HEK293 (cell line): ENCODE measurements around the gene CALML3.

Experiments used
- CTCF ChIA-PET: fragments of 350-600 bp; formaldehyde crosslinking; extraction: SDS; loops from one replicate; lab custom pipeline; 2021; ENCODE audit warnings: antibody characterized with exemption; lab: Yijun Ruan, JAX
- POLR2A ChIA-PET: fragments of 300-600 bp; formaldehyde crosslinking; extraction: SDS; loops from one replicate; lab custom pipeline; 2020; ENCODE audit warnings: antibody characterized with exemption, inconsistent platforms; lab: Yijun Ruan, JAX
- H3K27ac ChIP-seq: fragments of 200-500 bp; sonication (Bioruptor generic); 2 replicates; pipeline ENCODE4 v1.5.1; 2014; ENCODE audit warnings: low read depth, low read length, control low read depth, inconsistent platforms; ENCODE audit errors: extremely low read depth
- H3K36me3 ChIP-seq, 2 experiments: fragments of 200-500 bp in 1 of 2; sonication (Bioruptor generic) in 1 of 2; 1 replicate in 1 of 2; 2 replicates in 1 of 2; pipeline ENCODE4 v1.5.1; 2014 to 2017; ENCODE audit warnings: inconsistent platforms in 2 of 2, low read length in 2 of 2; ENCODE audit not compliant: control insufficient read depth in 2 of 2, insufficient read depth in 1 of 2
- H3K4me1 ChIP-seq: fragments of 200-500 bp; sonication (Bioruptor generic); 2 replicates; pipeline ENCODE4 v1.5.1; 2014; ENCODE audit warnings: mild to moderate bottlenecking, low read length, inconsistent platforms; ENCODE audit not compliant: control insufficient read depth, insufficient read depth
- H3K4me3 ChIP-seq: 2 replicates; pipeline ENCODE4 v1.5.1; 2011; ENCODE audit warnings: low read depth, mild to moderate bottlenecking, control low read depth, low read length, moderate library complexity
- H3K9me3 ChIP-seq: fragments of 200-500 bp; sonication (Bioruptor generic); 2 replicates; pipeline ENCODE4 v1.5.1; 2014; ENCODE audit warnings: low read depth, low read length, inconsistent platforms; ENCODE audit not compliant: control insufficient read depth, insufficient read depth
- GLIS2 ChIP-seq: fragments of 450-650 bp; formaldehyde crosslinking; IDR thresholded peaks from 2 replicates; pipeline ENCODE4 v1.5.1; 2016; ENCODE audit warnings: missing biosample characterization, missing genetic modification characterization
- KLF9 ChIP-seq: fragments of 450-650 bp; formaldehyde crosslinking; IDR thresholded peaks from 2 replicates; pipeline ENCODE4 v1.5.1; 2016; ENCODE audit warnings: missing biosample characterization, missing genetic modification characterization, low read depth
- MYNN ChIP-seq: fragments of 450-650 bp; formaldehyde crosslinking; IDR thresholded peaks from 2 replicates; pipeline ENCODE4 v1.5.1; 2016; ENCODE audit warnings: missing biosample characterization, missing genetic modification characterization, borderline replicate concordance
- SP2 ChIP-seq: fragments of 450-650 bp; formaldehyde crosslinking; IDR thresholded peaks from 2 replicates; pipeline ENCODE4 v1.5.1; 2016; ENCODE audit warnings: missing biosample characterization, missing genetic modification characterization
- TRIM28 ChIP-seq: IDR thresholded peaks from 2 replicates; pipeline ENCODE4 v1.6.1; 2011; ENCODE audit warnings: low read length, control low read depth, borderline replicate concordance
- ZBTB1 ChIP-seq: fragments of 450-650 bp; formaldehyde crosslinking; IDR thresholded peaks from 2 replicates; pipeline ENCODE4 v1.5.1; 2016; ENCODE audit warnings: missing biosample characterization, missing genetic modification characterization
- ZBTB17 ChIP-seq: fragments of 450-650 bp; formaldehyde crosslinking; IDR thresholded peaks from 2 replicates; pipeline ENCODE4 v1.5.1; 2016; ENCODE audit warnings: missing biosample characterization, missing genetic modification characterization
- ZBTB48 ChIP-seq: fragments of 450-650 bp; formaldehyde crosslinking; IDR thresholded peaks from 2 replicates; pipeline ENCODE4 v1.5.1; 2016; ENCODE audit warnings: missing biosample characterization, missing genetic modification characterization
- ZIC2 ChIP-seq: fragments of 450-650 bp; formaldehyde crosslinking; IDR thresholded peaks from 2 replicates; pipeline ENCODE4 v1.5.1; 2016; ENCODE audit warnings: missing biosample characterization, missing genetic modification characterization
- ZNF292 ChIP-seq: fragments of 450-650 bp; formaldehyde crosslinking; IDR thresholded peaks from 2 replicates; pipeline ENCODE4 v1.5.1; 2016; ENCODE audit warnings: low read depth, missing biosample characterization, missing genetic modification characterization, borderline replicate concordance
- ZNF529 ChIP-seq: fragments of 450-650 bp; formaldehyde crosslinking; IDR thresholded peaks from 2 replicates; pipeline ENCODE4 v1.5.1; 2017; ENCODE audit warnings: missing genetic modification characterization, missing biosample characterization; ENCODE audit not compliant: insufficient replicate concordance
- ZNF560 ChIP-seq: fragments of 450-650 bp; formaldehyde crosslinking; IDR thresholded peaks from 2 replicates; pipeline ENCODE4 v1.5.1; 2017; ENCODE audit warnings: missing biosample characterization, missing genetic modification characterization, borderline replicate concordance
- ZNF596 ChIP-seq: fragments of 450-650 bp; IDR thresholded peaks from 2 replicates; pipeline ENCODE4 v1.5.0; 2018; ENCODE audit warnings: missing biosample characterization, mild to moderate bottlenecking, missing genetic modification characterization, moderate library complexity
- ZNF623 ChIP-seq: fragments of 450-650 bp; formaldehyde crosslinking; IDR thresholded peaks from 2 replicates; pipeline ENCODE4 v1.5.1; 2016; ENCODE audit warnings: missing biosample characterization, missing genetic modification characterization
- ZNF664 ChIP-seq: fragments of 450-650 bp; formaldehyde crosslinking; IDR thresholded peaks from 2 replicates; pipeline ENCODE4 v1.5.1; 2016; ENCODE audit warnings: missing biosample characterization, missing genetic modification characterization
- ZNF768 ChIP-seq: fragments of 450-650 bp; formaldehyde crosslinking; IDR thresholded peaks from 2 replicates; pipeline ENCODE4 v1.5.1; 2018; ENCODE audit warnings: missing biosample characterization, mild to moderate bottlenecking, missing genetic modification characterization
- ZNF785 ChIP-seq: fragments of 450-650 bp; formaldehyde crosslinking; IDR thresholded peaks from 2 replicates; pipeline ENCODE4 v1.5.1; 2016; ENCODE audit warnings: missing biosample characterization, missing genetic modification characterization
- ZNF843 ChIP-seq: fragments of 450-650 bp; formaldehyde crosslinking; IDR thresholded peaks from 2 replicates; pipeline ENCODE4 v1.5.1; 2016; ENCODE audit warnings: missing biosample characterization, missing genetic modification characterization
- TF ChIP-seq, protein P1 (sequence below): fragments of 450-650 bp; formaldehyde crosslinking; IDR thresholded peaks from 2 replicates; pipeline ENCODE4 v1.5.1; 2017; ENCODE audit warnings: missing biosample characterization, missing genetic modification characterization
- TF ChIP-seq, protein P2 (sequence below): fragments of 450-650 bp; formaldehyde crosslinking; IDR thresholded peaks from 2 replicates; pipeline ENCODE4 v1.5.1; 2016; ENCODE audit warnings: missing biosample characterization, missing genetic modification characterization, low read depth

The CALML3 gene

DNA sequence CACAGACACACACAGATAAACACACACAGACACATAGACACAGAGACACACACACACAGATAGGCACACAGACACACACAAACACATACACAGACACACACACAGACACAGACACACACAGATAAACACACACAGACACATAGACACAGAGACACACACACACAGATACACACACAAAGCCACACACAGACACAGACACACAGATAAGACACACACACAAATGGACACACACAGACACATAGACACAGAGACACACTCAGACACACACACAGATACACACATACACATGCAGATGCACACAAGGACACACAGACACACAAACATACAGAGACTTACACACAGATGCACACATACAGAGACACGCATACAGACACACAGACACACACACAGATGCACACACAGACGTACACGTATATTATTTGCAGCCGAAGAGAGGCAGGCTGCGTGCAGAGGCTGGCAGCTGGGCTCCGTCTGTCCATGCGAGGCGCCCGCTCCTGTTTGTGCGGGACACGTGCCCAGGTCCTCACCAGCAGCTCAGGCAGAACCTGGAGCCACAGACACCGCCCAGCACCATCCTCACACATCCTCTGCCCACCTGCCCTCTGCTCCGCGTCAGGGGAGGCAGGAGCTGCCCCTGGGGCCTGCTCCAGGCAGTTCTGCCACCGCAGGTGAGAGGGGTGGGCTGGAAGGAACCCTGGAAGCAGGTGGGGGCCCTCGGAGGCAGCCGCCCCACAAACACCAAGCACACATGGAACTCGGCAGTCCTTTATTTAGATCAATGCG is 26.6 kb upstream of the CALML3 start:
- no peaks in the 10 kb centered on the region for H3K9me3 ChIP-seq
- POLR2A ChIA-PET, result no interaction called here
- no peak overlapping the region for H3K27ac ChIP-seq
- TF ChIP-seq SP2 (tag by site-specific recombination), result no peak
- no peak for TF ChIP-seq ZBTB1
- TF ChIP-seq KLF9 (tag by site-specific recombination), result 0 out of 2 replicates have a peak, but pooled peaks have one; percentile 26
- no peak for TF ChIP-seq ZNF768 (tag by site-specific recombination)
- TF ChIP-seq, protein P1, sequence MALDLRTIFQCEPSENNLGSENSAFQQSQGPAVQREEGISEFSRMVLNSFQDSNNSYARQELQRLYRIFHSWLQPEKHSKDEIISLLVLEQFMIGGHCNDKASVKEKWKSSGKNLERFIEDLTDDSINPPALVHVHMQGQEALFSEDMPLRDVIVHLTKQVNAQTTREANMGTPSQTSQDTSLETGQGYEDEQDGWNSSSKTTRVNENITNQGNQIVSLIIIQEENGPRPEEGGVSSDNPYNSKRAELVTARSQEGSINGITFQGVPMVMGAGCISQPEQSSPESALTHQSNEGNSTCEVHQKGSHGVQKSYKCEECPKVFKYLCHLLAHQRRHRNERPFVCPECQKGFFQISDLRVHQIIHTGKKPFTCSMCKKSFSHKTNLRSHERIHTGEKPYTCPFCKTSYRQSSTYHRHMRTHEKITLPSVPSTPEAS, result peak; percentile 73
- TF ChIP-seq ZNF785, result no peak
- TF ChIP-seq, all 188 proteins: peak for 2
- Histone ChIP-seq H3K4me1 (no peaks in the 10 kb centered on the region), H3K4me3 (no peak overlapping the region), H3K36me3 (no peaks in the 10 kb centered on the region)
- CTCF ChIA-PET, result interaction anchor here (0.5 to 0.7 kb wide), 2 partner anchors 77 to 375 kb away, joined by 3 to 4 read pairs; no protein-coding TSS in a partner anchor

DNA sequence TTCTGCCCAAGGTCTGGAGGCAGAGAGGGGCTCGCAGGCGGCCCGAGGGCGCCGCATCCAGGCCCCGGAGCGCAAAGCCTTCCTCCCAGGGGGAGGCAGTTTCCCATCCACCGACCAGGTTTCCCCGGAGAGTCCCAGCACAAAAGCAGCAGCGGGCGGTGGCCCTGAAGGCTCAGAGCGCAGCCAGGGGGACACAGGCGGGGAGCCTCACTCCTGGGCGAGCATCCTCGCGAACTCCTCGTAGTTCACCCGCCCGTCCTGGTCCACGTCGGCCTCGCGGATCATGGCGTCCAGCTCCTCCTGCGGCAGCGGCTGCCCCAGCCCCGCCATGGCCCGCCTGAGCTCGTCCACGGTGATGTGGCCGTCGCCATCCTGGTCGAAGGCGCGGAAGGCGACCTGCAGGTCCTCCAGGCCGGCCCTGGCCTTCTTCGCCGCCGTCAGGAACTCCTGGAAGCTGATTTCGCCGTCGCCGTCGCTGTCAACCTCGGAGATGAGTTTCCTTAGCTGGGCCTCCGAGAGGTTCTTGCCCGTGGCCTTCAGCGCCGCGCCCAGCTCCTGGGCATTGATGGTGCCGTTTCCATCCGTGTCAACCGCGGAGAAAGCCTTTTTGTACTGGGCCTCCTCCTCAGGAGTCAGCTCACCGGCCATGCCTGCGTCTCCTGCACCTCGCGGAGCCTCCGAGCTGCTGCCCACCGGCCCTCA is 25.8 kb upstream of the CALML3 start:
- ChIA-PET CTCF (interaction anchor here (2.8 kb wide), 1 partner anchor 124 kb away, joined by 11 read pairs; no protein-coding TSS in a partner anchor), POLR2A (no interaction called here)
- no peak overlapping the region for H3K4me3 ChIP-seq
- no peaks in the 10 kb centered on the region for H3K9me3 ChIP-seq
- H3K36me3 ChIP-seq, result no peaks in the 10 kb centered on the region
- H3K4me1 ChIP-seq, result no peaks in the 10 kb centered on the region
- TF ChIP-seq ZNF596, result no peak
- no peak for TF ChIP-seq ZIC2 (tag by site-specific recombination)
- no peak for TF ChIP-seq MYNN (tag by site-specific recombination)
- no peak for TF ChIP-seq GLIS2 (tag by site-specific recombination)
- no peak for TF ChIP-seq TRIM28
- no peak for TF ChIP-seq ZNF292 (tag by site-specific recombination)
- no peak for TF ChIP-seq ZBTB48 (tag by site-specific recombination)
- TF ChIP-seq, protein P2, sequence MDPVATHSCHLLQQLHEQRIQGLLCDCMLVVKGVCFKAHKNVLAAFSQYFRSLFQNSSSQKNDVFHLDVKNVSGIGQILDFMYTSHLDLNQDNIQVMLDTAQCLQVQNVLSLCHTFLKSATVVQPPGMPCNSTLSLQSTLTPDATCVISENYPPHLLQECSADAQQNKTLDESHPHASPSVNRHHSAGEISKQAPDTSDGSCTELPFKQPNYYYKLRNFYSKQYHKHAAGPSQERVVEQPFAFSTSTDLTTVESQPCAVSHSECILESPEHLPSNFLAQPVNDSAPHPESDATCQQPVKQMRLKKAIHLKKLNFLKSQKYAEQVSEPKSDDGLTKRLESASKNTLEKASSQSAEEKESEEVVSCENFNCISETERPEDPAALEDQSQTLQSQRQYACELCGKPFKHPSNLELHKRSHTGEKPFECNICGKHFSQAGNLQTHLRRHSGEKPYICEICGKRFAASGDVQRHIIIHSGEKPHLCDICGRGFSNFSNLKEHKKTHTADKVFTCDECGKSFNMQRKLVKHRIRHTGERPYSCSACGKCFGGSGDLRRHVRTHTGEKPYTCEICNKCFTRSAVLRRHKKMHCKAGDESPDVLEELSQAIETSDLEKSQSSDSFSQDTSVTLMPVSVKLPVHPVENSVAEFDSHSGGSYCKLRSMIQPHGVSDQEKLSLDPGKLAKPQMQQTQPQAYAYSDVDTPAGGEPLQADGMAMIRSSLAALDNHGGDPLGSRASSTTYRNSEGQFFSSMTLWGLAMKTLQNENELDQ (tag by site-specific recombination), result no peak
- TF ChIP-seq ZNF529, result no peak
- no peak for TF ChIP-seq ZNF623 (tag by site-specific recombination)
- TF ChIP-seq ZNF843 (tag by site-specific recombination), result no peak
- no peak for TF ChIP-seq ZNF664 (tag by site-specific recombination)
- no peak for TF ChIP-seq ZNF560
- TF ChIP-seq ZBTB17, result no peak
- TF ChIP-seq, all 188 proteins: peak for 0
- no peak overlapping the region for H3K27ac ChIP-seq
